Urinary bladder (tissue), 4 donors: ENCODE results near the gene TMEM141. TPM values are rescaled to one million over a fixed set of nuclear protein-coding genes. Genes with fewer than 3 reads are reported as not detected.
"Not testable (repeated sequence)": the region's sequence is repeated elsewhere in the genome, so short reads cannot be mapped to it uniquely, and the experiment has no call there.

Experiments
- DNase-seq: peaks from one replicate; pipeline ENCODE4 v3.0.0-alpha.2; 2015; ENCODE audit errors: extremely low spot score
- H3K27ac ChIP-seq: one replicate; pipeline ENCODE4 v1.5.1; 2013; ENCODE audit warnings: low read depth, mild to moderate bottlenecking, moderate library complexity
- H3K36me3 ChIP-seq: one replicate; pipeline ENCODE4 v1.6.1; 2013; ENCODE audit warnings: mild to moderate bottlenecking, moderate library complexity; ENCODE audit not compliant: insufficient read depth
- H3K4me1 ChIP-seq: one replicate; pipeline ENCODE4 v1.6.1; 2013; ENCODE audit warnings: mild to moderate bottlenecking, moderate library complexity; ENCODE audit not compliant: insufficient read depth
- H3K4me3 ChIP-seq: one replicate; pipeline ENCODE4 v1.5.1; 2013; ENCODE audit warnings: low read depth, low read length
- WGBS: extraction: QIAGEN DNeasy Blood & Tissue Kit; methylation state at CpG from one replicate; pipeline ENCODE4 v1.1.7; 2013; 5-methylcytosine and 5-hydroxymethylcytosine counted together
- polyA plus RNA-seq: library from polyadenylated mRNA; stranded (reverse); fragments of 200-250 nt; gene quantifications from one replicate; pipeline ENCODE4 v1.2.3, GENCODE V29; 2013
- total RNA-seq: library from RNA; depleted of rRNA; stranded (reverse); fragments of >200 nt; gene quantifications from one replicate; pipeline ENCODE4 v1.2.3, GENCODE V29; 2014
- donor health status: healthy with polysubstance abuse.
- donor health status: healthy.

TMEM141 gene
- total and polyA plus RNA-seq, 2 donors: 29.4 to 83.2 TPM

DNA sequence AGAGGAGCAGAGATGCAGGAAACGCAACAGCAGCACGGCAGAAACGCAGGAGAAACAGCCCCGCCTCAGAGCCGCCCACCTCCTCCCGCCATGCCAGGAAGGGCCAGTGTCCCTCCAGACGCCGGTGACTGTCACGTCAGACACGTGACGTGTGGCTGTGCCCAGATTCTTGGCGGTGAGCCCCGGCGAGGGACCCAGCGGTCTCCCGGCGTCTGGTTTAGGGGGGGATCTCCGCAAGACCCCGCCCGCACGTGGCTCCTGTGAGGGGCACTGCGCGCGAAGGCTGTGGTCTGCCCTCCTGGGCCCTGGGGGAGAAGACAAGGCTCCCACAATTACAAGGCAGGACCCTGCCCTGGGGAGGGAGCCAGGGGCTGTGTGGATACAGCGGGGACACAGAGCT, 30.7 kb upstream of the TMEM141 start:
- no peak overlapping the region for H3K27ac ChIP-seq
- H3K4me3 ChIP-seq: no peak overlapping the region
- no peak for DNase-seq
- no peaks in the 10 kb centered on the region for H3K36me3 ChIP-seq
- 75% methylated on average over 25 of the region's 25 CpGs for WGBS
- H3K4me1 ChIP-seq: peaks cover 1% of the 10 kb centered on the region

DNA sequence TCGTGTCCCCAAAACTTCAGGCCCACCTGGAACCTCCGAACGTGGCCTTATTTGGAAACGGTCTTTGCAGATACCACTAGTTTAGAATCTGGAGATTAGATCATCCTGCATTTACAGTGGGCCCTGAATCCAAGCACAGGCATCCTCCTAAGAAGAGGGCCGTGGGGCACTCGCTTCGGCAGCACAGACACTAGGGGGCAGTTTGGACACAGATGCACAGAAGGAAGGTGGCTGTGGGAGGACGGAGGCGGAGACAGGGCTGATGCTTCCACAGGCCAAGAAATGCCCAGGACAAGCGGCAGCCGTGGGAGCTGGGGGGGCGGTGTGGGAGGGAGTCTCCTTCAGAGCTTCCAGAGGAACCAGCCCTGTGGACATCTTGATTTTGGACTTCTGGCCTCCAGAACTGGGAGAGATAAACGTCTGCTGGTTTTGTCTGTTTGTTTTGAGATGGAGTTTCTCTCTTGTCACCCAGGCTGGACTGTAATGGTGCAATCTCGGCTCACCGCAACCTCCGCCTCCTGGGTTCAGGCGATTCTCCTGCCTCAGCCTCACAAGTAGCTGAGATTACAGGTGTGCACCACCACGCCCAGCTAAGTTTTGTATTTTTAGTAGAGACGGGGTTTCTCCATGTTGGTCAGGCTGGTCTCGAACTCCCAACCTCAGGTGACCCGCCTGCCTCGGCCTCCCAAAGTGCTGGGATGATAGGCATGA, 30.2 kb upstream of the TMEM141 start:
- not testable (repeated sequence) for H3K27ac ChIP-seq, H3K4me3 ChIP-seq, H3K36me3 ChIP-seq, H3K4me1 ChIP-seq, DNase-seq
- 41% methylated on average over 22 of the region's 22 CpGs for WGBS

DNA sequence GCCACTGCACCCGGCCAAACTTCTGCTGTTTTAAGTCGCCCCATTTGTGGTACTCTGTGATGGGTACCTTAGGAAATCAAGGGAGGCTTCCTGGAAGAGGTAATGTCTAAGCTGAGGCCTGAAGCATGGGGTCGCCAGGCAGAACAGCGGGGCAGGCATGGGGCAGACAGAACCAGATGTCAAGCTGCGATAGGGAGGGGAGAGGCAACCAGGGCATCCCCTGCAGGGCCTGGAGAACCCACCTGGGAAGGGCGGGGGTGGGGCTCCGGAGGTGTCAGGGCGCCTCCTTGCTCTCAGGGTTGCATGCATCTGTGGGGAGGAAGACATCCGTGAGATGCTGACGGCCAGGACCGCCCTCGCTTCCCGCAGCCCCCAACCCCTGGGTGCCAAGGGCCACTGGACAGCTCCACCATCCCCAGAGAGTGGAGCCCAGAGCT, 29.6 kb upstream of the TMEM141 start:
- Histone ChIP-seq H3K36me3 (no peaks in the 10 kb centered on the region), H3K4me1 (peaks cover 1% of the 10 kb centered on the region), H3K27ac (no peak overlapping the region), H3K4me3 (no peak overlapping the region)
- no peak for DNase-seq
- 86% methylated on average over 13 of the region's 13 CpGs for WGBS

DNA sequence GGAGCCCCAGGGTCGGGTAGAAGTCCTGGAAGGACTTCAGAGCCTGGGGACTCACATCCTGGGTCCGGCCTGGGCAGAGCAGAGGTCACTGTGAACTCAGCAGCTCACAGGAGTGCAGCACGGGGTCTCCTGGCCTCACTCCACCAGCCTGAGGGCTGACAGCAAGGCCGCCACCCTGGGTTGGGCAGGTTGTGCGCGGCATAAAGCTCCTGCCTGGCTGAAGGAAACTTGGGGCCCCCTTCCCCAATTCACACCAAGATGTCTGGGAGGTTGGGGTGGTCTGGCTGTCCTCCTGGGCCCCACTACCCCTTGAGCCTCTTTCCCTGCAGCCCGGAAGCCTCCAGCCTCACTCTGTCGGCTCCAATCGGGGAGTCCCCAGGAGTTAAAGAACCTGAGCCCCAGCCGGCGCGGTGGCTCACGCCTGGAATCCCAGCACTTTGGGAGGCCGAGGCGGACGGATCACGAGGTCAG, 28.9 kb upstream of the TMEM141 start:
- WGBS: 85% methylated on average over 17 of the region's 17 CpGs
- no peaks in the 10 kb centered on the region for H3K36me3 ChIP-seq
- H3K4me1 ChIP-seq: peaks cover 1% of the 10 kb centered on the region
- DNase-seq: no peak
- H3K4me3 ChIP-seq: no peak overlapping the region
- H3K27ac ChIP-seq: no peak overlapping the region

DNA sequence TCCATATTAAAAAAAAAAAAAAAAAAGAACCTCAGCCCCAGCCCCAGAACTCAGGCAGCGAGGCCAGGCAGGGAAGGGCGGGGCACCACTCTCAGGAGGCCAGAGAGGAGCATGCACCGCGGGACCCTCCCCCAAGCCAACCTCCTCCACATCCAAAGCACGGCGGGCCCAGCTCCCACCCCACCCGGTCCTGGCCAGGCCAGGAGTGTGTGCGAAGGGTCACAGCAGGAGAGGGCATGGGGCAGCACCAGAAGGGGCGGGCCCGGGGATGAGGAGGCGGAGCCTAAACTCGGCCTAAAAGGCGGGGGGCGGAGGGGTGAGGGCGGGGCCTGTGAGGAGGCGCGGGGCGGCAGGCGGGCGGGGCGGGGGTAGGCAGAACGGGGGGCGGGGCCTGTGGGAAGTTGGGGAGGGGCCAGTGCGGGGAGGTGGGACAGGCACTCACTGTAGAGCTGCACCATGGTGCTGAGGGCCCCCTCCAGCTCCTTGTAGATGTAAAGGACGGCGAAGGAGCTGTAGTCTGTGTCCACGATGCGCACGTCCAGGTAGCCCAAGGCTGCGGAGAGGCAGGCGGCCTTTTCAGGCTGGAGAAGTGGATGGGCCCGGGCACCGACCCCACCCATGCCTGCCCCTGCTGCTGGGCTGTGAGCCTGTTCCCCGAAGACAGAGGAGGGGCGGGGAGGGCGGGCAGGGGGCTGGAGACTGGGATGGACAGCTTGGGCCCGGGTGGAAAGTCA, 28.1 kb upstream of the TMEM141 start:
- Histone ChIP-seq H3K27ac (no peak overlapping the region), H3K4me3 (no peak overlapping the region), H3K4me1 (peaks cover 1% of the 10 kb centered on the region), H3K36me3 (no peaks in the 10 kb centered on the region)
- 21% methylated on average over 37 of the region's 37 CpGs for WGBS
- DNase-seq: no peak

DNA sequence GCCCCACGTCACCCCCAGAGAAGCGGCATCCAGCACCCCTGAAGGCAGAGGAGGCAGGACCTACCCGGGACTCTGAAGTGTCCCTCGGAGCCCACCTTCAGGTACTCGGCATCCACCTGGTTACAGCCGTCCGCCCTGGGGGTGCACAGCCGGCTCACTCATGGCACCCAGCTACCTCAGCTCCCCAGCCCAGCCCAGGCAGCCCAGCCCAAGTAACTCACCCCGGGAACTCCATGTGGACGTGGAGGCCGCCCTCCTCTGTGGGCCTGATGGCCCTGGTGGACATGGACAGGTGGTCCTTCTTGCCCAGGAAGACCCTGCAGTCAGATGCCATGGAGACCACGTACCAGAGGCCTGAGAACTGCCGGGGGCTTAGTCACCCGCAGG, 27.5 kb upstream of the TMEM141 start:
- Histone ChIP-seq H3K36me3 (no peaks in the 10 kb centered on the region), H3K27ac (no peak overlapping the region), H3K4me3 (no peak overlapping the region), H3K4me1 (peaks cover 1% of the 10 kb centered on the region)
- no peak for DNase-seq
- 84% methylated on average over 14 of the region's 14 CpGs for WGBS

DNA sequence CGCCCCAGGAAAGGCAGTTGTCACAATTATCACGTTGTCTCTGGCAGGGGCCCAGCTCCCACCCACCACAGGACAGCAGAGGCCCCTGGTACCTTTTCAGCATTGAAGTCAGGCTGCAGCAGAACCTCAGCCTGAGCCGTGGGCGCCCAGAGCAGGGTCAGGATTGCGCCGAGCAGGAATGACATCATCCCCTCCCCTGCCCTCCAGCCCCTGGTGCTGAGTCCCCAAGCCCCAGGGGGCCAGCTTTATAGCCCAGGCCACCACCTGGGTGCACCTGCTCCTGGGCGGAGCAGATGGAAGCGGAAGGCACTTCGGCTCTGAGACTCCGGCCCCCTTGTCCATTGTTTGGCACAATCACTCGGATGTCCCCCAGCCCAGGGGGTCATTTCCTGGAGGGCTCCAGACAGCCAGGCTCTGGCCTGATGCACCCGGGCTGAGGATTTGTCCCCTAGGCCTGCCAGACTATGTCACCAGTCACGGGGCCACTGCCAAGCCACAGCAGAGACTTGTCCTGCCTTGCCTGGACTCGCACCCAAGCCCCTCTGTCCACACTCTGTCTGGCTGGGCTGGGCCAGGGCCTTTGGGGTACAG, 26.7 kb upstream of the TMEM141 start, which contains the start of gene LCN15:
Gene LCN15 (minus strand): TSS at position 218 of the 591 bp plus-strand sequence. CDS start 30 bp downstream, at position 188.
- H3K4me3 ChIP-seq: no peak within 1 kb of the TSS
- peaks cover 1% of the 10 kb centered on the region for H3K4me1 ChIP-seq
- 73% methylated on average over 14 of the region's 14 CpGs for WGBS
- H3K27ac ChIP-seq: no peak within 1 kb of the TSS
- no peak for DNase-seq
- no peaks in the 10 kb centered on the region for H3K36me3 ChIP-seq

DNA sequence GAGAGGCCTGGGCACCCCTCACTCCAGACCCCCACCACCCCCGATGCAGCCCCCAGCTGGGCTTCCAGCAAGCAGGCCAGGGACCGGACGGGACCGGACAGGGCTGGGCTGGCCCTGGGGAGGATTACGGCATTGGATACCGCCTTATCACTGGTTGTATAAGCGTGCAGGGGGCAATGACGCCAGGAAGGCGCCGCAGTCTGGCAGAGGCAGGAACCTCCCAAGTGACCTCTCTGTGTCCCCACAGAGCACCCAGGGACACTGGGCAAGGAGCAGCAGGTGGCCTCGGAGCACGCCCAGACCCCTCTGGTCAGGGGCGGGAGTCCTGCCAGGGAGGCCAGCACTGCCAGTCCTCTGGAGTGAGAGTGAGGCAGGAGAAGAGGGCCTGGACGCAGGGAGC, 26.1 kb upstream of the TMEM141 start:
- Histone ChIP-seq H3K4me1 (peaks cover 1% of the 10 kb centered on the region), H3K36me3 (no peaks in the 10 kb centered on the region), H3K27ac (no peak overlapping the region), H3K4me3 (no peak overlapping the region)
- WGBS: 83% methylated on average over 14 of the region's 14 CpGs
- DNase-seq: no peak

DNA sequence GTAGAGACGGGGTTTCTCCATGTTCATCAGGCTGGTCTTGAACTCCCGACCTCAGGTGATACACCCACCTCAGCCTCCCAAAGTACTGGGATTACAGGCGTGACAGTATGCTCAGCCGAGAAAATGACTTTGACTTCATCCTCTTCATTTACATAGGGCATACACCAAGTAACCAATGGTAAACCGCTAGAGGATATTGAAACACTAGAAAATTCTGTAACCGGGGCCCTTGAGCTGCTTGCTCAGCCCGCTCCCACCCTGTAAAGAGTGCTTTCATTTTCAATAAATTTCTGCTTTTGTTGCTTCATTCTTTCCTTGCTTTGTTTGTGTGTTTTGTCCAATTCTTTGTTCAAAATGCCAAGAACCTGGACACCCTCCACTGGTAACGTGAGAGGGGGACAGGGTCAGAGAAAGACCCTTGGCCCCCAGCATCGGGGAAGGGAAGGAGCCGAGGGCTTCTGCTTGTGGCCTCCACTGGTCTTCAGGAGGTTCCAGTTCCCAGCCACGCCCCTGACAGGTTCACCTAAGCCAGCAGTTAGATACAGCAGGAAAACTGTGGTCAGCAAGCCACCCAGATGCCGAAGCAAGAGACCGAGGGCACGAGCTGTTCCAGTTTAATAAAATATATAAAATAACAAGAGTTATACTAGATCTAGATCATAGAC, 25.3 kb upstream of the TMEM141 start:
- H3K36me3 ChIP-seq, DNase-seq, H3K4me3 ChIP-seq, H3K27ac ChIP-seq, H3K4me1 ChIP-seq: not testable (repeated sequence)
- 83% methylated on average over 14 of the region's 14 CpGs for WGBS

DNA sequence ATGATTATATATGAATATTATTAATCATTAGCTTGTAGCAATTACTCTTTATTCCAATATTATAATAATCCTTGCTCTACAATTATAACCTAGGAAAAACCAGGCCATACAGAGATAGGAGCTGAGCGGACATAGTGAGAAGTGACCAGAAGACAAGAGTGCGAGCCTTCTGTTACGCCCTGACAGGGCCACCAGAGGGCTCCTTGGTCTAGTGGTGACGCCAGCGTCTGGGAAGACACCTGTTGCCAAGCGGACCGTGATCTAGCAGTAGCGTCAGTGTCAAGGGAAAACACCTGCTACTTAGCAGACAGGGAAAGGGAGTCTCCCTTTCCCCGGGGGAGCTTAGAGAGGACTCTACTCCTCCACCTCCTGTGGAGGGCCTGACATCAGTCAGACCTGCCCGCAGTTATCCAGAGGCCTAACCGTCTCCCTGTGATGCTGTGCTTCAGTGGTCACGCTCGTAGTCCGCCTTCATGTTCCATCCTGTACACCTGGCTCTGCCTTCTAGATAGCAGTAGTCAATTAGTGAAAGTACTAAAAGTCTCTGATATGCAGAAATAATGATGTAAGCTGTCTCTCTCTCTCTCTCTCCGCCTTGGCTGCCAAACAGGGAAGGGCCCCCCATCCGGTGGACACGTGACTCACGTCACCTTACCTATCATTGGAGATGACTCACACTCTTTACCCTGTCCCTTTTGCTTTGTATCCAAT, 24.6 kb upstream of the TMEM141 start:
- H3K27ac ChIP-seq, H3K4me1 ChIP-seq, DNase-seq, H3K36me3 ChIP-seq, H3K4me3 ChIP-seq: not testable (repeated sequence)
- 52% methylated on average over 18 of the region's 18 CpGs for WGBS

DNA sequence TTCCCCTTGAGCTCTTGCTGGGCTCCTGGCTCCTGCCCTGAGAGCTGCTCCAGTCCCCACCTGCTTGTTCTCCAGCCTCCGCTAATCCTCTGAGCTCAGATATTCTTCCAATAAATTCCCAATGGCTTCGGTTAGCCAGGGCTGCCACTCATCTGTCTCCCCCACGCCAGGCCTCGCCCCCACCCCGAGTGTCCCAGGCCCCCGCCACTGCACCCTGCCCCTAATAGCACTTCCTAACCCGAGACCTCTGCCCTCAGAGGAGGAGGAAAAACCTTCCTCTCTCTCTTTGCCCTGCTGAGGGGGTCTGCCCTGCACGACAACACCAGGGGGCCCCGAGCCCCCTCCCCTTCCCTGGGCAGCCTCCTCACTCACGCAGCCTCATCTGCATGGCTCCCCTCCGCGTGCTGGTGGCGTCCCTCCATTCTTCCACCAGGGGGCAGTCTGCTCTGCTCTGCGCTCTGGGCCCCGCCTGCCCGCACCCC, 21.4 kb upstream of the TMEM141 start:
- no peaks in the 10 kb centered on the region for H3K4me1 ChIP-seq
- H3K36me3 ChIP-seq: no peaks in the 10 kb centered on the region
- no peak for DNase-seq
- 9% methylated on average over 16 of the region's 16 CpGs for WGBS
- no peak overlapping the region for H3K27ac ChIP-seq
- H3K4me3 ChIP-seq: no peak overlapping the region

DNA sequence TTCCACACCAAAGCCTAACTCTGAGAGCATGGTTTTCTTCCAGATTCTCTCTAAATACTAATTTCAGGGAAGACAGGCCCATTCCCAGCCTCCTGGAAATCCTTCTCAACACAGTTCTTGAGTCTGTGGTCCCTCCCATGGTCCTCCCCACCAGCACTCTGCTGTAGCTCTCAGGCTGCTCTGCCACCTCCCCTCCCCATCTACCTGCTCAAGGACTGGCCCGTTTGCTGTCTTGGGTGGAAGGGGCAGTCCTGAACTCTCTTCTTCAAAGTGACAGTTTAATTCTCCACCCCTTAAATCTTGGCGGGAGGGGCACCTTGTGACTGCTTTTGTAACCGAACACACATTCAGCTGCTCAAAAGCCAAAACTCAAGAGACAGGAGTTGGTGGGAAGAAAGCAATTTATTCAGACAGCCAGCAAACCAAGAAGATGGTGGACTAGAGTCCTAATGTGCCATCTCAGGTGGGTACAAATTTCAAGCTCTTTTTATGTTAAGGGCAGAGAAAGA, 19.2 kb upstream of the TMEM141 start:
- 61% methylated on average over 3 of the region's 3 CpGs for WGBS
- no peak for DNase-seq
- no peaks in the 10 kb centered on the region for H3K36me3 ChIP-seq
- no peak overlapping the region for H3K4me3 ChIP-seq
- no peaks in the 10 kb centered on the region for H3K4me1 ChIP-seq
- no peak overlapping the region for H3K27ac ChIP-seq
